ENCODE data around the gene WDFY2. TPM values are rescaled to one million over a fixed set of nuclear protein-coding genes. Genes with fewer than 3 reads are reported as not detected.
"Not testable (repeated sequence)": the region's sequence is repeated elsewhere in the genome, so short reads cannot be mapped to it uniquely, and the experiment has no call there.

The WDFY2 gene
- total RNA-seq, 1 donor from 2014 or later, result 11.1 TPM

- DNase-seq (ENCODE audit: low read depth), result no peak
- peaks cover 1% of the 10 kb centered on the region for H3K36me3 ChIP-seq (ENCODE audit: control insufficient read depth, insufficient read depth, low read length)
- H3K27me3 ChIP-seq (ENCODE audit: control insufficient read depth, insufficient read depth, low read length), result no peaks in the 10 kb centered on the region
- TF ChIP-seq CTCF (IDR thresholded peaks at IDR 0.05; ENCODE audit: insufficient read depth, low read length, poor library complexity, severe bottlenecking), result no peak
- no peak overlapping the region for H3K4me3 ChIP-seq (ENCODE audit: low read depth, low read length)
Measured at GRCh38 chr13:51590971-51591627, 6.8 kb downstream of the WDFY2 start.

- H3K4me3 ChIP-seq (ENCODE audit: low read depth, low read length); DNase-seq (ENCODE audit: low read depth); H3K36me3 ChIP-seq (ENCODE audit: control insufficient read depth, insufficient read depth, low read length); H3K27me3 ChIP-seq (ENCODE audit: control insufficient read depth, insufficient read depth, low read length): not testable (repeated sequence)
Measured at GRCh38 chr13:51591938-51592337, 7.7 kb downstream of the WDFY2 start.

DNA sequence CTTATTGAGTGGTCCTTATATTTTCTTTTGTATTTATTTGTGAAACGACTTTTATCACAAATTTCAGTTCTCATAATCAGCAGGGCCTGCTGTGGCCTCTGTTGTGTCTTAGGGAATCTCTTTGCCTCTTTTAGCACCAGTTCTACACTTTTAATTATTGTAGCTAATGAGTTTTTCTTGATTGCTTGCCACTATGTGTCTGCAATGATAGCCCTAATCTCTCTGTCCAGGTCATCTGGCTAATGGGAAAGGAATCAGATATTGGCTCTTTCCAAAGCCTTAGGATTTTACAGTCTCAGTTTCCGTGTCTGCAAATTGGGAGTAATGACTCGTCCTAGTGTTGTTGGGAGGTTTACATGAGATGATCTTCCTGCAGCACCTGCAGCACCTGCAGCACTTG lies 10.2 kb downstream of the WDFY2 start:
- no peak for DNase-seq (ENCODE audit: low read depth)
- no peak for TF ChIP-seq CTCF (IDR thresholded peaks at IDR 0.05; ENCODE audit: insufficient read depth, low read length, poor library complexity, severe bottlenecking)
- peaks cover 1% of the 10 kb centered on the region for H3K36me3 ChIP-seq (ENCODE audit: control insufficient read depth, insufficient read depth, low read length)
- no peaks in the 10 kb centered on the region for H3K27me3 ChIP-seq (ENCODE audit: control insufficient read depth, insufficient read depth, low read length)
- H3K4me3 ChIP-seq (ENCODE audit: low read depth, low read length), result no peak overlapping the region

DNA sequence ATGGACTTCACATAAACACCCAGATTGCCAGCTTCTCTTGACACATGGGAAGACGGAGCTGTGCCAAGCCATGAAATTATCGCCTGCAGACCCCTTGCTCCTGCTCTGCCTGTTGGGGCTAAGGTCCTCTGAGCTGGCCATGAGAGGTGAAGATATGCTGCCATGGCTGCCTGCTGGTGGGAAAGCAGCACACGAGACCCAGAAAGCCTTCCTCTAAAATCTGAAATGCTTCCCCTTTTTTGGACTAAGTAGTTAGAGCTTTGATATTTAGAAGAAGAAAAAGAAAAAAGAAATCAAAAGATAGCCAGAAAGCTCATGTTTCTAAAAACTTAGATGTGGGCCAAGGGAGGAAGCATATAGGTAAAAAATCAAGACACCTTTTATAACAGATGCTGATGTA lies 11.2 kb downstream of the WDFY2 start:
- TF ChIP-seq CTCF (IDR thresholded peaks at IDR 0.05; ENCODE audit: insufficient read depth, low read length, poor library complexity, severe bottlenecking), result no peak
- no peak for DNase-seq (ENCODE audit: low read depth)
- peaks cover 1% of the 10 kb centered on the region for H3K36me3 ChIP-seq (ENCODE audit: control insufficient read depth, insufficient read depth, low read length)
- no peaks in the 10 kb centered on the region for H3K27me3 ChIP-seq (ENCODE audit: control insufficient read depth, insufficient read depth, low read length)
- no peak overlapping the region for H3K4me3 ChIP-seq (ENCODE audit: low read depth, low read length)

DNA sequence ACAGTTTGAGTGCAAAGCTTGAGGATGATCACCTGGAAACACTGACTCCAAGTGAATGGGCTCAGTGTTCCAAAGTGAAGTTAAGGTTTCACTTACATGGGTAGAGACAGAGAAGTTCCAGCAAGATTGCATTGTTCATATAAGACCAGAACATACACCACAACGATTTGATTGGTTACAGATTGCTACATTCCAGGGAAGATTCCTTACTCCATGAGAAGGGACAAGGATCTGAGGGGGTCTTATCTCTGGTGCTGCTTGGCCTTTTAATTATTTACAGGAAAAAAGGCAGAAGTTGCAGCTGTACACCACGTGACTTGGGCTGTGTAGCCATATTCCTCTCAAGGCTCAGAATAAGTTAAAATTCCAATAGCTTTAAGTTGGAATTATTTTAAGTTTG lies 12.3 kb downstream of the WDFY2 start:
- Histone ChIP-seq H3K27me3 (ENCODE audit: control insufficient read depth, insufficient read depth, low read length) (no peaks in the 10 kb centered on the region), H3K36me3 (ENCODE audit: control insufficient read depth, insufficient read depth, low read length) (peaks cover 1% of the 10 kb centered on the region), H3K4me3 (ENCODE audit: low read depth, low read length) (no peak overlapping the region)
- TF ChIP-seq CTCF (IDR thresholded peaks at IDR 0.05; ENCODE audit: insufficient read depth, low read length, poor library complexity, severe bottlenecking), result no peak
- DNase-seq (ENCODE audit: low read depth), result no peak

DNA sequence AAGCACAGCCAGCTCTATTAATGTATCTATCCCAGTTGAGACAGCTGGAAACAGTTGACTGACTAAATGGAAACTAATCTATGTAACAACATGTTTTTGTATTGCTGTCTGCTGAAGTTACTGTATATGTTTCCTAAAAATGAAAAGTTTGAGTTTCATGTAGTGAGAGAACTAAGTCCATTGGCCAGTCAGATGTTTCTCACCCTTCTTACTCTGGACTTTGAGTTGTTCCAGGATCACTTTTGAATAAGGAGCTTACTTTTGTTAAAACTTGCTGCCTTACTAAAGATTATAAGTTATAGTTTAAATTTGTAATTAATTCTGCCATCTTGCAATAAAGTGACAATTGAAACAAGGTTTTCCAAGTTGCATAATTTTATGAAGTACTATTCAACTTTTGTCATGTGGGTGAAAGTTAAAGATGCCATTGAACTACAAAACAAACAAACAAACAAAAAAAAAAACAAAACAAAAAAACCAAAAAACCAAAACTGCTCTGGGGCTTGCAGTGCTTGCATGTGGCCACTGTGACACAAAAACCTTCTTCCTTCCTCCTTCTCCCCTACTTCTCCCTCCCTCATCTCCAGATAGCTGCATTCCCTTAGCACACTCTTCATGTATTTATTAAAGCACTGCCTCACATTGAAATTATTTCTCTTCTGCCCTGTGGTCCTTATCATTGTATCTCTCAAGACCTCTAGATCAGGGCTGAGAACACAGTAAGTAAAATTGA lies 15.3 kb downstream of the WDFY2 start:
- Histone ChIP-seq H3K27me3 (ENCODE audit: control insufficient read depth, insufficient read depth, low read length) (no peaks in the 10 kb centered on the region), H3K4me3 (ENCODE audit: low read depth, low read length) (no peak overlapping the region), H3K36me3 (ENCODE audit: control insufficient read depth, insufficient read depth, low read length) (peaks cover 1% of the 10 kb centered on the region)
- DNase-seq (ENCODE audit: low read depth), result no peak
- TF ChIP-seq CTCF (IDR thresholded peaks at IDR 0.05; ENCODE audit: insufficient read depth, low read length, poor library complexity, severe bottlenecking), result no peak
